NB4 (cell line): ENCODE data around the gene COL26A1.

Source experiments
- MYC ChIP-seq: IDR thresholded peaks from 2 replicates; pipeline ENCODE4 v1.6.1; 2011; ENCODE audit warnings: low read depth, low read length
- TF ChIP-seq, protein P1 (sequence below): IDR thresholded peaks from one replicate; pipeline ENCODE4 v1.5.1; 2012; ENCODE audit warnings: low read depth, low read length
- TF ChIP-seq, protein P2 (sequence below): IDR thresholded peaks from 2 replicates; pipeline ENCODE4 v1.6.1; 2011; ENCODE audit warnings: low read depth, low read length

DNA sequence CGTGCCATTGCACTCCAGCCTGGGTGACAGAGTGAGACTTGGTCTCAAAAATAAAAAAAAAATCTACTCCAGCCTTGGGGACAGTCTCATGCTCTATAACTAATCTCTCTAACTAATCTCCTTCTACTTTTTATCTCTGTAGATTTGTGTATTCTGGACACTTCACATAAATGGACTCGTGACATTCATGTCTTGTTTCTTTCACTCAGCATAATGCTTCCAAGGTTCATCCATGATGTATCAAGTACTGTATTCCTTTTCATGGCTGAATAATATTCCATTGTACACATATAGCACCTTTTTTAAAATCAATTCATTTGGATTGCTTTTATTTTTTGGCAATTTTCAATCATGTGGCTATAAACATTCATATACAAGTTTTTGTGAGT, 9.8 kb upstream of the COL26A1 start:
- TF ChIP-seq, protein P1, sequence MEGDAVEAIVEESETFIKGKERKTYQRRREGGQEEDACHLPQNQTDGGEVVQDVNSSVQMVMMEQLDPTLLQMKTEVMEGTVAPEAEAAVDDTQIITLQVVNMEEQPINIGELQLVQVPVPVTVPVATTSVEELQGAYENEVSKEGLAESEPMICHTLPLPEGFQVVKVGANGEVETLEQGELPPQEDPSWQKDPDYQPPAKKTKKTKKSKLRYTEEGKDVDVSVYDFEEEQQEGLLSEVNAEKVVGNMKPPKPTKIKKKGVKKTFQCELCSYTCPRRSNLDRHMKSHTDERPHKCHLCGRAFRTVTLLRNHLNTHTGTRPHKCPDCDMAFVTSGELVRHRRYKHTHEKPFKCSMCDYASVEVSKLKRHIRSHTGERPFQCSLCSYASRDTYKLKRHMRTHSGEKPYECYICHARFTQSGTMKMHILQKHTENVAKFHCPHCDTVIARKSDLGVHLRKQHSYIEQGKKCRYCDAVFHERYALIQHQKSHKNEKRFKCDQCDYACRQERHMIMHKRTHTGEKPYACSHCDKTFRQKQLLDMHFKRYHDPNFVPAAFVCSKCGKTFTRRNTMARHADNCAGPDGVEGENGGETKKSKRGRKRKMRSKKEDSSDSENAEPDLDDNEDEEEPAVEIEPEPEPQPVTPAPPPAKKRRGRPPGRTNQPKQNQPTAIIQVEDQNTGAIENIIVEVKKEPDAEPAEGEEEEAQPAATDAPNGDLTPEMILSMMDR = no peak
- no peak for TF ChIP-seq MYC
- TF ChIP-seq, protein P2, sequence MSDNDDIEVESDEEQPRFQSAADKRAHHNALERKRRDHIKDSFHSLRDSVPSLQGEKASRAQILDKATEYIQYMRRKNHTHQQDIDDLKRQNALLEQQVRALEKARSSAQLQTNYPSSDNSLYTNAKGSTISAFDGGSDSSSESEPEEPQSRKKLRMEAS = no peak
